ENCODE data around the gene TMEM209.
A peak's percentile ranks its signal among the peaks of the same experiment; 100 is the strongest.

Gene TMEM209

GRCh38 chr7:130141884-130142653 is 63.1 kb downstream of the TMEM209 start:
- Histone ChIP-seq H3K9me3 (ENCODE audit: control insufficient read depth, insufficient read depth, low read depth, low read length) (no peaks in the 10 kb centered on the region), H3K36me3 (ENCODE audit: control insufficient read depth, insufficient read depth, low read length) (no peaks in the 10 kb centered on the region), H3K4me1 (ENCODE audit: control insufficient read depth, insufficient read depth, low read length) (peaks cover 14% of the 10 kb centered on the region), H3K27ac (ENCODE audit: low read depth, low read length) (no peak overlapping the region), H3K27me3 (ENCODE audit: control insufficient read depth, insufficient read depth, low read length) (peaks cover 13% of the 10 kb centered on the region), H3K4me3 (ENCODE audit: low read depth, low read length) (peak overlapping the region; percentile 71), H3K9ac (ENCODE audit: low read length) (peak overlapping the region; percentile 93)

- Histone ChIP-seq H3K9ac (ENCODE audit: low read length) (peak overlapping the region; percentile 93), H3K4me3 (ENCODE audit: low read depth, low read length) (peak overlapping the region; percentile 71), H3K27ac (ENCODE audit: low read depth, low read length) (peak overlapping the region; percentile 81), H3K27me3 (ENCODE audit: control insufficient read depth, insufficient read depth, low read length) (peaks cover 13% of the 10 kb centered on the region), H3K9me3 (ENCODE audit: control insufficient read depth, insufficient read depth, low read depth, low read length) (no peaks in the 10 kb centered on the region), H3K36me3 (ENCODE audit: control insufficient read depth, insufficient read depth, low read length) (no peaks in the 10 kb centered on the region), H3K4me1 (ENCODE audit: control insufficient read depth, insufficient read depth, low read length) (peaks cover 14% of the 10 kb centered on the region)
Measured at GRCh38 chr7:130141161-130141883, 63.9 kb downstream of the TMEM209 start.

GRCh38 chr7:130140551-130141160 is 64.5 kb downstream of the TMEM209 start:
- H3K4me3 ChIP-seq (ENCODE audit: low read depth, low read length) = peak overlapping the region; percentile 71
- H3K27me3 ChIP-seq (ENCODE audit: control insufficient read depth, insufficient read depth, low read length) = peaks cover 13% of the 10 kb centered on the region
- H3K27ac ChIP-seq (ENCODE audit: low read depth, low read length) = no peak overlapping the region
- peaks cover 14% of the 10 kb centered on the region for H3K4me1 ChIP-seq (ENCODE audit: control insufficient read depth, insufficient read depth, low read length)
- 0 out of 2 replicates have a peak, but pooled peaks cover under 1% of the 10 kb centered on the region for H3K36me3 ChIP-seq (ENCODE audit: control insufficient read depth, insufficient read depth, low read length)
- no peaks in the 10 kb centered on the region for H3K9me3 ChIP-seq (ENCODE audit: control insufficient read depth, insufficient read depth, low read depth, low read length)
- H3K9ac ChIP-seq (ENCODE audit: low read length) = peak overlapping the region; percentile 93

GRCh38 chr7:130139193-130139960 is 65.8 kb downstream of the TMEM209 start:
- Histone ChIP-seq H3K27me3 (ENCODE audit: control insufficient read depth, insufficient read depth, low read length) (peaks cover 13% of the 10 kb centered on the region), H3K4me3 (ENCODE audit: low read depth, low read length) (no peak overlapping the region), H3K27ac (ENCODE audit: low read depth, low read length) (no peak overlapping the region), H3K4me1 (ENCODE audit: control insufficient read depth, insufficient read depth, low read length) (peaks cover 14% of the 10 kb centered on the region), H3K9ac (ENCODE audit: low read length) (no peak overlapping the region), H3K9me3 (ENCODE audit: control insufficient read depth, insufficient read depth, low read depth, low read length) (no peaks in the 10 kb centered on the region), H3K36me3 (ENCODE audit: control insufficient read depth, insufficient read depth, low read length) (peaks cover 6% of the 10 kb centered on the region; the same call in 1 of the 2 replicates)

- Histone ChIP-seq H3K27ac (ENCODE audit: low read depth, low read length) (no peak overlapping the region), H3K36me3 (ENCODE audit: control insufficient read depth, insufficient read depth, low read length) (peaks cover 10% of the 10 kb centered on the region), H3K4me1 (ENCODE audit: control insufficient read depth, insufficient read depth, low read length) (peaks cover 15% of the 10 kb centered on the region), H3K27me3 (ENCODE audit: control insufficient read depth, insufficient read depth, low read length) (peaks cover 13% of the 10 kb centered on the region), H3K4me3 (ENCODE audit: low read depth, low read length) (no peak overlapping the region), H3K9ac (ENCODE audit: low read length) (no peak overlapping the region), H3K9me3 (ENCODE audit: control insufficient read depth, insufficient read depth, low read depth, low read length) (no peaks in the 10 kb centered on the region)
Measured at GRCh38 chr7:130137207-130137606, 68.0 kb downstream of the TMEM209 start.

- no peak overlapping the region for H3K9ac ChIP-seq (ENCODE audit: low read length)
- H3K27me3 ChIP-seq (ENCODE audit: control insufficient read depth, insufficient read depth, low read length) = peaks cover 13% of the 10 kb centered on the region
- peaks cover 10% of the 10 kb centered on the region for H3K4me1 ChIP-seq (ENCODE audit: control insufficient read depth, insufficient read depth, low read length)
- peaks cover 14% of the 10 kb centered on the region for H3K36me3 ChIP-seq (ENCODE audit: control insufficient read depth, insufficient read depth, low read length)
- no peak overlapping the region for H3K4me3 ChIP-seq (ENCODE audit: low read depth, low read length)
- H3K27ac ChIP-seq (ENCODE audit: low read depth, low read length) = no peak overlapping the region
- H3K9me3 ChIP-seq (ENCODE audit: control insufficient read depth, insufficient read depth, low read depth, low read length) = no peaks in the 10 kb centered on the region
Measured at GRCh38 chr7:130136579-130137167, 68.5 kb downstream of the TMEM209 start.

GRCh38 chr7:130135208-130136205 is 69.7 kb downstream of the TMEM209 start:
- Histone ChIP-seq H3K9ac (ENCODE audit: low read length) (no peak overlapping the region), H3K27me3 (ENCODE audit: control insufficient read depth, insufficient read depth, low read length) (peaks cover 8% of the 10 kb centered on the region), H3K27ac (ENCODE audit: low read depth, low read length) (no peak overlapping the region), H3K36me3 (ENCODE audit: control insufficient read depth, insufficient read depth, low read length) (peaks cover 25% of the 10 kb centered on the region), H3K4me3 (ENCODE audit: low read depth, low read length) (no peak overlapping the region), H3K9me3 (ENCODE audit: control insufficient read depth, insufficient read depth, low read depth, low read length) (no peaks in the 10 kb centered on the region), H3K4me1 (ENCODE audit: control insufficient read depth, insufficient read depth, low read length) (peaks cover 4% of the 10 kb centered on the region)

GRCh38 chr7:130134726-130135125 is 70.5 kb downstream of the TMEM209 start:
- H3K4me1 ChIP-seq (ENCODE audit: control insufficient read depth, insufficient read depth, low read length) = peaks cover 4% of the 10 kb centered on the region
- H3K4me3 ChIP-seq (ENCODE audit: low read depth, low read length) = no peak overlapping the region
- no peaks in the 10 kb centered on the region for H3K9me3 ChIP-seq (ENCODE audit: control insufficient read depth, insufficient read depth, low read depth, low read length)
- no peak overlapping the region for H3K9ac ChIP-seq (ENCODE audit: low read length)
- H3K36me3 ChIP-seq (ENCODE audit: control insufficient read depth, insufficient read depth, low read length) = peaks cover 30% of the 10 kb centered on the region
- H3K27me3 ChIP-seq (ENCODE audit: control insufficient read depth, insufficient read depth, low read length) = no peaks in the 10 kb centered on the region
- no peak overlapping the region for H3K27ac ChIP-seq (ENCODE audit: low read depth, low read length)

GRCh38 chr7:130134106-130134636 is 71.0 kb downstream of the TMEM209 start:
- Histone ChIP-seq H3K27ac (ENCODE audit: low read depth, low read length) (no peak overlapping the region), H3K36me3 (ENCODE audit: control insufficient read depth, insufficient read depth, low read length) (peaks cover 35% of the 10 kb centered on the region), H3K4me1 (ENCODE audit: control insufficient read depth, insufficient read depth, low read length) (peaks cover 4% of the 10 kb centered on the region; the same call in 1 of the 2 replicates), H3K4me3 (ENCODE audit: low read depth, low read length) (no peak overlapping the region), H3K27me3 (ENCODE audit: control insufficient read depth, insufficient read depth, low read length) (no peaks in the 10 kb centered on the region), H3K9ac (ENCODE audit: low read length) (no peak overlapping the region), H3K9me3 (ENCODE audit: control insufficient read depth, insufficient read depth, low read depth, low read length) (no peaks in the 10 kb centered on the region)

Data from HUES6 (cell line).